GM13977 (cell line): ENCODE measurements around the gene FAM193A.
"Not testable (repeated sequence)": the region's sequence is repeated elsewhere in the genome, so short reads cannot be mapped to it uniquely, and the experiment has no call there.

ENCODE experiments used
- DNase-seq: peaks from one replicate; pipeline ENCODE4 v3.0.0; 2012; ENCODE audit warnings: low spot score
- in situ Hi-C: fragments of 300-500 bp; cut with MboI; formaldehyde crosslinking; loops from one replicate; pipeline ENCODE4 v1.12.0; 2022; ENCODE audit warnings: low sequenced_read_pairs, low pct_unique_long_range_greater_than_20kb, mixed read lengths, inconsistent platforms; ENCODE audit not compliant: unreplicated experiment
- TF ChIP-seq, protein P1 (sequence below): IDR thresholded peaks from 2 replicates; pipeline ENCODE4 v1.5.1; 2012; ENCODE audit warnings: mild to moderate bottlenecking, control low read depth; ENCODE audit not compliant: insufficient read depth; ENCODE audit errors: extremely low read depth, missing control alignments

FAM193A gene

DNA sequence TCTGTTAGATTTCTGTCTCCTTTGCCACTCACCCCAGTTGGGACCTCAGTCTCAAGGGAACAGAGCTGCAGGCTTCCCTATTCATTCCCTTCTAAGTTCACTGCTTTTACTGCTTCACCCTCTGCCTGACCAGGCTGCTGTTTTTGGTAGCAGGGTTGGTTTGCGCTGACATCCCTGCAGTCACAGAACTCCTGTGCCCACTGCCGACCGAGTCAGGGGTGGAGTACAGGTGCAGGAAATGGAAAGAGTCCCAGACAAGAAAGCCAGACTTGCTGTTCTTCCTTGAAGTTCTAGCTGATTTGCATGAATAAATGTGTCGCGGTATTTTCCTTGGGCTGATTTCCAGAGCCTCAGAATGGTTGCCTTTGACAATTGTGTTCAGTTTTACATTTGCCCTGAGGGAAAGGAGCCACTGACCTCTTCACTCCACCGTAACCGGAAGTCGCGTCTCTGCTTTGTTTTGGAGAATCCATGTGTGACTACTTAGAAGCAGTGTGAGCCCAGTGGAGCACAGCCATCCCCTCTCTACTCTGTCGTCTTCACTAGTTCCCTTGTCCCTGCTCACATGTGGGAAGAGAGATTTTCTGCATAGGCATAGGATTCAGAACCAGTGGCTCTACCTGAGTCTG lies 134.9 kb downstream of the FAM193A start:
- in situ Hi-C loops, result no loop called here
- TF ChIP-seq, protein P1, sequence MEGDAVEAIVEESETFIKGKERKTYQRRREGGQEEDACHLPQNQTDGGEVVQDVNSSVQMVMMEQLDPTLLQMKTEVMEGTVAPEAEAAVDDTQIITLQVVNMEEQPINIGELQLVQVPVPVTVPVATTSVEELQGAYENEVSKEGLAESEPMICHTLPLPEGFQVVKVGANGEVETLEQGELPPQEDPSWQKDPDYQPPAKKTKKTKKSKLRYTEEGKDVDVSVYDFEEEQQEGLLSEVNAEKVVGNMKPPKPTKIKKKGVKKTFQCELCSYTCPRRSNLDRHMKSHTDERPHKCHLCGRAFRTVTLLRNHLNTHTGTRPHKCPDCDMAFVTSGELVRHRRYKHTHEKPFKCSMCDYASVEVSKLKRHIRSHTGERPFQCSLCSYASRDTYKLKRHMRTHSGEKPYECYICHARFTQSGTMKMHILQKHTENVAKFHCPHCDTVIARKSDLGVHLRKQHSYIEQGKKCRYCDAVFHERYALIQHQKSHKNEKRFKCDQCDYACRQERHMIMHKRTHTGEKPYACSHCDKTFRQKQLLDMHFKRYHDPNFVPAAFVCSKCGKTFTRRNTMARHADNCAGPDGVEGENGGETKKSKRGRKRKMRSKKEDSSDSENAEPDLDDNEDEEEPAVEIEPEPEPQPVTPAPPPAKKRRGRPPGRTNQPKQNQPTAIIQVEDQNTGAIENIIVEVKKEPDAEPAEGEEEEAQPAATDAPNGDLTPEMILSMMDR, result no peak
- DNase-seq, result no peak

DNA sequence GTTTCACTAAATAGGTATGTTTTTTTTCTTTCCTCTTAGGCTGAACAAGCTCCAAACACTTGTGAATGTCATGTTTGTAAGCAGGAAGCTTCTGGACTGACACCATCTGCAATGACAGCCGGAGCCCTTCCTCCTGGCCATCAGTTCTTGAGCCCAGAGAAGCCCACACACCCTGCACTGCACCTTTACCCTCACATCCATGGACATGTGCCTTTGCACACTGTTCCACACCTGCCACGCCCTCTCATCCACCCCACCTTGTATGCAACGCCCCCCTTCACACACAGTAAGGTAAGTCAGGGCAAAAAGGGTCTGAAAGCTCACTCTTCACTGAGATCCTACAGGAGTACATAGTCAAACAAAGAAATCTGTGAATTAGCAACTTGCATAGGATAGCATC lies 135.6 kb downstream of the FAM193A start:
- TF ChIP-seq, protein P1, result no peak
- in situ Hi-C loops, result no loop called here
- no peak for DNase-seq

DNA sequence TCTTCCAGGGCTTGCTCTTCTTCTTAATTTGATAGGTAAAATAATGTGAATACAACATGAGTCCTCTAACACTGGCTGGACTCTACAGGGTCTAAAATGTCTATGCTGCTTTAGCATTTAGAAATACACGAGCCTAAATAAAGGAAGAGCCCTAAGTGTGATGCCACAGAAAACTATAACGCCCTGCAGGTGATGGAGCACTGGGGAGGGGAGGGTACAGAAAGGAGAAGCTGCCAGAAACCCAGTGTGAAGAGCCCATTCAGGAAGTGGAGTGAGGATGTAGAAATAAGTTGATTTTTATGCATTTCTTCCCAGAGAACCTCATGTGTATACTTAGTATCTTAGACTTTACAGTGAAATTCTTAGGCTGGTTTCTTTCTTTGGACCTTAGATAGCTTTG lies 136.3 kb downstream of the FAM193A start:
- in situ Hi-C loops, result no loop called here
- DNase-seq, result no peak
- TF ChIP-seq, protein P1, result no peak

DNA sequence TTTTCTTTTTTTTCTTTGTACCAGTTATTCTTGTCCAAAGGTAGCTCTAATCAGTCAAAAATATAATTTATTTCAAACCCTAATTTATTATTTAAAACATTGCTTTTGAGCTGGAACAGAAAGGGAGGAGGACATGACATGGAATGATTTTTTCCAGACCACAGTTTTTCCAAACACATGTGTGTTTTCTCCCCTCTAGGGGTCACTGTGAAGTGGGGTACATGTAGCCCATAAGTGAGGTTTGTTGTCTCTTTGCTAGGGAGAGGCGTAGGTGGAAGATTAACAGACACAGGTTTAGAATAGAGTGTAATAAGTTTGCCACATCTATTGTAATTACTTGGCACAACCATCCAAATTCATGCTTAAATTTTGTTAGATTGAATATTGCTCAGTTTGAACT lies 136.7 kb downstream of the FAM193A start:
- TF ChIP-seq, protein P1, result peak; percentile 44
- in situ Hi-C loops, result no loop called here
- DNase-seq, result no peak

DNA sequence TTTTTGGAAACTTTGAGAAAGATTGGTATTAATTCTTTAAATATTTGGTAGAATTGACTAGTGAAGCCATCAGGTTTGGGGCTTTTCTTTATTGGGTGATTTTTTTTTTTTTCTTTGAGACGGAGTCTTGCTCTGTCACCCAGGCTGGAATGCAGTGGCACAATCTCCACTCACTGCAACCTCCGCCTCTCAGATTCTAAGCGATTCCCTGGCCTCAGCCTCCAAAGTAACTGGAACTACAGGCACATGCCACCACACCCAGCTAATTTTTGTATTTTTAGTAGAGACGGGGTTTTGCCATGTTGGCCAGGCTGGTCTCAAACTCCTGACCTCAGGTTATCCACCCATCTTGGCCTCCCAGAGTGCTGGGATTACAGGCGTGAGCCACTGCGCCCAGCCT lies 143.3 kb downstream of the FAM193A start:
- in situ Hi-C loops, DNase-seq: not testable (repeated sequence)

DNA sequence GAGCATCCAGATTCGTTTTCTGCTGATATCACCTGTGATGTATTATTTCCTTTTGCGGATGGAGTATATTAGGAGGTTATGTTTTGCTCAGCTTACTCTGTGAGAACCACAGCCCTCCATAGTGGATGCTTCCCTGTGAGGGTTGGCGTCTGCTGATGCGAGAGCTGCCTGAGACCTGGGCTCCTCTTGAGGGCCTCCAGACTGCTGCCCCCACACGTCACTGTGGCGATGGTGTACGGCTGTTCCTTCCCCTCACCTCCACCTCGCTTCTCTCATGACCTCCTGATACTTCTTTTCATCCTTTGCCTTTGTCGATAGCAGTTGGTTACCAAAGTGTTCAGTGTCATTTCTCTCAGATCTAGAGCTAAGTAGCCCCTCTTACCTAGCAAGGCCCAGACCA lies 148.0 kb downstream of the FAM193A start:
- no peak for DNase-seq
- TF ChIP-seq, protein P1, result no peak
- in situ Hi-C loops, result no loop called here

DNA sequence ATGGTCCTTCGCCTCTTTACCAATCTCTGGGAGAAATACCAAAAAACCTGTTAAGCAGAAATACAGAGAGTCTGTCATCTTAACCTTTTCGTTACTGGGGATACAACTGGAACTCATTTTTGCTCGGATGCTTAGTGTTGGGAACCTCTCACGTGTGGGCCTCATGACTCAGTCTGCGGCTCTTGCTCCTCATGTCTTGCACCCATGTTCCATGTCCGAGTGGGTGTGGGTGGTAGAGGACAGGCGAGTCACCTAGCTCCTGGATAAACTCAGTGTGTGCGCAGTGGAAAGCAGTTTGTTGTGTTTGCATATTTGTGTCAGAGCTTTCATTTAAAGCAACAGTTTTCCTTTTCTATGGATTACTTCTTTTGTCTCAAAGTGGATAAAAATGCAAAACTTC lies 149.1 kb downstream of the FAM193A start:
- TF ChIP-seq, protein P1, result no peak
- DNase-seq, result no peak
- in situ Hi-C loops, result no loop called here
